Esophagus squamous epithelium (tissue), 5 donors: ENCODE measurements around the gene ZFY. TPM values are rescaled to one million over a fixed set of nuclear protein-coding genes. Genes with fewer than 3 reads are reported as not detected.
"Not testable (repeated sequence)": the region's sequence is repeated elsewhere in the genome, so short reads cannot be mapped to it uniquely, and the experiment has no call there.

Experiments used
- DNase-seq: peaks from one replicate; lab custom pipeline; 2025; lab: John Stamatoyannopoulos, UW
- H3K27ac ChIP-seq, 4 donors: fragments of 200-600 bp; sonication (generic); one replicate each; pipeline ENCODE4 v1.5.1; 2016 to 2019; ENCODE audit warnings: mild to moderate bottlenecking in 1 of 4
- H3K27me3 ChIP-seq, 4 donors: fragments of 200-600 bp; sonication (generic); 1 replicate in 3 of 4; 2 replicates in 1 of 4; pipeline versions ENCODE4 v1.5.1 to v1.6.0; 2017 to 2021; ENCODE audit warnings: antibody characterized with exemption in 1 of 4
- H3K36me3 ChIP-seq, 3 donors: fragments of 200-600 bp; sonication (generic); one replicate each; pipeline ENCODE4 v1.5.1; 2016 to 2019
- H3K4me1 ChIP-seq, 3 donors: fragments of 200-600 bp; sonication (generic); one replicate each; pipeline ENCODE4 v1.5.1; 2017 to 2019
- H3K4me3 ChIP-seq, 4 donors: fragments of 200-600 bp; sonication (generic); 1 replicate in 3 of 4; 2 replicates in 1 of 4; pipeline ENCODE4 v1.5.1; 2016 to 2019; ENCODE audit warnings: mild to moderate bottlenecking in 2 of 4, moderate library complexity in 1 of 4
- H3K9me3 ChIP-seq, 3 donors: fragments of 200-600 bp; sonication (generic); one replicate each; pipeline ENCODE4 v1.5.1; 2016 to 2019
- CTCF ChIP-seq, 6 experiments: fragments of 450-650 bp in 4 of 6; fragments of 200-600 bp in 2 of 6; sonication (generic) in 2 of 6; IDR thresholded peaks; one replicate each; pipeline ENCODE4 v1.5.1; 2016 to 2019; ENCODE audit warnings: antibody characterized with exemption in 6 of 6, mild to moderate bottlenecking in 4 of 6, moderate library complexity in 4 of 6
- POLR2A ChIP-seq, 4 donors: fragments of 450-650 bp; IDR thresholded peaks; one replicate each; pipeline ENCODE4 v1.6.1; 2017; ENCODE audit warnings: antibody characterized with exemption in 4 of 4, mild to moderate bottlenecking in 4 of 4, moderate library complexity in 3 of 4
- whole genome bisulfite sequencing, 2 donors: methylation state at CpG; one replicate each; pipeline ENCODE4 v1.1.5; 2018; 5-methylcytosine and 5-hydroxymethylcytosine counted together
- intact Hi-C: fragments of 100-400 bp; cut with DNase I; formaldehyde crosslinking; loops from one replicate; pipeline ENCODE4 v1.15.0; 2022
- total RNA-seq, 4 donors: library from RNA; depleted of rRNA; stranded (reverse); fragments of >200 nt; gene quantifications; one replicate each; pipeline ENCODE4 v1.1.0, GENCODE V29; 2016
- donor health status: DM: yes; HTN: yes; CAD: no.

Gene ZFY
- total RNA-seq, 4 donors from 2014 or later = 8.4 to 19.1 TPM; not detected in 2

DNA sequence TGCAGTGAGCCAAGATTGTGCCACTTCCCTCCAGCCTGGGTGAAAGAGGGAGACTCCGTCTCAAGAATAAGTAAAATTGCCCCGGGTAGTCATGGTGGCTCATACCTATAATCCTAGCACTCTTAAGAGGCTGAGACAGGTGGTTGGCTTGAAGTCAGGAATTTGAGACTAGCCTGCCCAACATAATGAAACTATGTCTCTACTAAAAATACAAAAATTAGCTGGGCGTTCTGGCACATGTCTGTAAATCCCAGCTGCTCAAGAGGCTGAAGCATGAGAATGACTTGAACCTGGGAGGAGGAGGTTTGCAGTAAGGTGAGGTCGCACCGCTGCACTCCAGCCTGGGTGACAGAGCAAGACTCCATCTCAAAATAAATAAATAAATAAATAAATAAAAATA, 49.3 kb downstream of the ZFY start:
- intact Hi-C loops = no loop called here
- WGBS, 2 donors = 41% methylated on average over 5 of the region's 5 CpGs; no CpG with 5 or more reads in 1 of the 2 donors
- Histone ChIP-seq H3K9me3 (no peaks in the 10 kb centered on the region), H3K36me3 (peaks cover 0 to 6% (median 0%) of the 10 kb centered on the region in 3 donors), H3K27me3 (no peaks in the 10 kb centered on the region), H3K4me3 (no peak overlapping the region), H3K4me1 (no peaks in the 10 kb centered on the region), H3K27ac (no peak overlapping the region)
- TF ChIP-seq POLR2A (IDR thresholded peaks at IDR 0.05) (no peak), CTCF (IDR thresholded peaks at IDR 0.05) (no peak)
- no peak for DNase-seq

DNA sequence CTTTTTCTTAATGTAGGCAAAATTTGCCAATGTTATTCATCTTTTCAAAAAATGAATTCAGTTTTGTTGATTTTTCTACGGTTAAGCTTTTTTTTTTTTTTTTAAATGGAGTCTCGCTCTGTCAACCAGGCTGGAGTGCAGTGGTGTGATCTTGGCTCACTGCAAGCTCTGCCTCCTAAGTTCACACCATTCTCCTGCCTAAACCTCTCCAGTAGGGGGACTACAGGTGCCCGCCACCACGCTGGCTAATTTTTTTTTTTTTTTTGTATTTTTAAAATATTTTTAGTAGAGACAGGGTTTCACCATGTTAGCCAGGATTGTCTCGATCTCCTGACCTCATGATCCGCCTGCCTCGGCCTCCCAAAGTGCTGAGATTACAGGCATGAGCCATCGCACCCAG, 52.0 kb downstream of the ZFY start:
- H3K9me3 ChIP-seq, H3K27me3 ChIP-seq, H3K4me3 ChIP-seq, H3K27ac ChIP-seq, H3K36me3 ChIP-seq, intact Hi-C loops, DNase-seq, H3K4me1 ChIP-seq: not testable (repeated sequence)
- WGBS, 2 donors = 95% methylated on average over 8 of the region's 8 CpGs; no CpG with 5 or more reads in 1 of the 2 donors

GRCh38 chrY:2997369-2997768, 62.2 kb downstream of the ZFY start:
- H3K4me3 ChIP-seq, H3K36me3 ChIP-seq, H3K9me3 ChIP-seq, H3K27me3 ChIP-seq, H3K27ac ChIP-seq, intact Hi-C loops, DNase-seq: not testable (repeated sequence)
- whole genome bisulfite sequencing, 2 donors = 96% methylated on average over 5 of the region's 14 CpGs; no CpG with 5 or more reads in 1 of the 2 donors
- peaks cover 0 to 29% (median 0%) of the 10 kb centered on the region in 3 donors for H3K4me1 ChIP-seq

- peak overlapping the region in 2 of 4 donors; percentile 84 to 91 for H3K27ac ChIP-seq
- no peaks in the 10 kb centered on the region for H3K27me3 ChIP-seq
- TF ChIP-seq POLR2A (IDR thresholded peaks at IDR 0.05) (no peak), CTCF (IDR thresholded peaks at IDR 0.05) (no peak)
- intact Hi-C loops = no loop called here
- peaks cover 0 to 64% (median 0%) of the 10 kb centered on the region in 3 donors for H3K4me1 ChIP-seq
- DNase-seq = no peak
- H3K36me3 ChIP-seq = no peaks in the 10 kb centered on the region
- H3K4me3 ChIP-seq = peak overlapping the region in 1 of 4 donors; percentile 53
- no peaks in the 10 kb centered on the region for H3K9me3 ChIP-seq
These were observed 67.0 kb downstream of the ZFY start for GRCh38 chrY:3002190-3002589.

- WGBS, 2 donors = 3% methylated on average over 6 of the region's 15 CpGs; no CpG with 5 or more reads in 1 of the 2 donors
- no peaks in the 10 kb centered on the region for H3K27me3 ChIP-seq
- H3K4me1 ChIP-seq = peaks cover 0 to 71% (median 0%) of the 10 kb centered on the region in 3 donors
- TF ChIP-seq CTCF (IDR thresholded peaks at IDR 0.05) (no peak), POLR2A (IDR thresholded peaks at IDR 0.05) (peak in 1 of 4 donors; percentile 28)
- peak overlapping the region in 2 of 4 donors; percentile 39 to 53 for H3K4me3 ChIP-seq
- intact Hi-C loops = no loop called here
- H3K27ac ChIP-seq = peak overlapping the region in 2 of 4 donors; percentile 84 to 91
- H3K36me3 ChIP-seq = no peaks in the 10 kb centered on the region
- no peak for DNase-seq
- H3K9me3 ChIP-seq = no peaks in the 10 kb centered on the region
These were observed 67.7 kb downstream of the ZFY start for GRCh38 chrY:3002680-3003515.

- intact Hi-C loops = no loop called here
- 0% methylated on average over 3 of the region's 3 CpGs; no CpG with 5 or more reads in 1 of the 2 donors for WGBS, 2 donors
- TF ChIP-seq POLR2A (IDR thresholded peaks at IDR 0.05) (no peak), CTCF (IDR thresholded peaks at IDR 0.05) (no peak)
- peak overlapping the region in 2 of 4 donors; percentile 84 to 91 for H3K27ac ChIP-seq
- H3K4me3 ChIP-seq = peak overlapping the region in 2 of 4 donors; percentile 39 to 53
- DNase-seq = no peak
- no peaks in the 10 kb centered on the region for H3K36me3 ChIP-seq
- no peaks in the 10 kb centered on the region for H3K27me3 ChIP-seq
- no peaks in the 10 kb centered on the region for H3K9me3 ChIP-seq
- peaks cover 0 to 73% (median 0%) of the 10 kb centered on the region in 3 donors for H3K4me1 ChIP-seq
These were observed 68.3 kb downstream of the ZFY start for GRCh38 chrY:3003516-3003830.
